Testis (tissue), 2 donors: ENCODE measurements around the gene ZNF740.

ENCODE experiments used
- CTCF ChIP-seq, 3 experiments: fragments of 450-650 bp in 2 of 3; fragments of 200-600 bp in 1 of 3; sonication (generic) in 1 of 3; IDR thresholded peaks; one replicate each; pipeline ENCODE4 v1.5.1; 2016 to 2019; ENCODE audit warnings: antibody characterized with exemption in 3 of 3, mild to moderate bottlenecking in 2 of 3, moderate library complexity in 1 of 3
- POLR2A ChIP-seq: fragments of 450-650 bp; IDR thresholded peaks from one replicate; pipeline ENCODE4 v1.6.1; 2017; ENCODE audit warnings: antibody characterized with exemption, mild to moderate bottlenecking, moderate library complexity

GRCh38 chr12:53196486-53196885 is 16.0 kb downstream of the ZNF740 start:
- TF ChIP-seq POLR2A: no peak
- TF ChIP-seq CTCF (IDR thresholded peaks at IDR 0.05): no peak
